ENCODE measurements around the gene ALDH5A1. TPM values are rescaled to one million over a fixed set of nuclear protein-coding genes. Genes with fewer than 3 reads are reported as not detected.

ALDH5A1 gene
- total and polyA plus RNA-seq, 2 donors: 13.4 to 35.1 TPM

DNA sequence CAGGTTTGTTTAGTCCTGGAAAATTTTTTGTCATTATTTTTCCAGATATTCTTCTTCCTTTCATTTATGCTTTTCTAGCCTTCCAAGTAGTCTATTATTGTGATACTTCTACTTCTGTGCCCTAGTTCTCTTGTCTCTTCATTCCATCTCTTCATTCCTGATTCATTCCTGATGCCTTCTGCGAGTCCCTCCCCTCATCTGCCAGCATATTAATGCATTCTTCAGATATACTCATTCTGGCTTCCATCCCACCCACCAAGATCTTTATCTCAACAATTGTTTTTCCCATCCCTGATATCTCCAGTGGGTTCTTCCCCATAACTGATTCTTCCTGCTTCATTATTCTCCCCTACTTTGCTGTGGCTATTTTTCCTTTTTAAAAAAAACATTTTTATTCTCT is 35.2 kb downstream of the ALDH5A1 start:
- Histone ChIP-seq H3K36me3 (ENCODE audit: control insufficient read depth in 2 of 2, insufficient read depth in 2 of 2, low read length in 1 of 2) (peaks cover 51 to 52% of the 10 kb centered on the region in 2 donors), H3K27me3 (ENCODE audit: control insufficient read depth in 2 of 2, insufficient read depth in 1 of 2, low read length in 1 of 2) (no peaks in the 10 kb centered on the region), H3K9me3 (ENCODE audit: control insufficient read depth in 2 of 2, insufficient read depth in 1 of 2, low read length in 1 of 2) (no peaks in the 10 kb centered on the region), H3K4me3 (ENCODE audit: low read length in 2 of 2) (no peak overlapping the region), H3K27ac (ENCODE audit: low read depth in 1 of 2, low read length in 1 of 2) (no peak overlapping the region), H3K4me1 (ENCODE audit: control insufficient read depth in 2 of 2, insufficient read depth in 2 of 2, low read length in 2 of 2) (peaks cover 24 to 29% of the 10 kb centered on the region in 2 donors)
- WGBS: 100% methylated on average over 1 of the region's 1 CpG
- DNase-seq (ENCODE audit: low read depth in 6 of 9, low spot score in 9 of 9): no peak

DNA sequence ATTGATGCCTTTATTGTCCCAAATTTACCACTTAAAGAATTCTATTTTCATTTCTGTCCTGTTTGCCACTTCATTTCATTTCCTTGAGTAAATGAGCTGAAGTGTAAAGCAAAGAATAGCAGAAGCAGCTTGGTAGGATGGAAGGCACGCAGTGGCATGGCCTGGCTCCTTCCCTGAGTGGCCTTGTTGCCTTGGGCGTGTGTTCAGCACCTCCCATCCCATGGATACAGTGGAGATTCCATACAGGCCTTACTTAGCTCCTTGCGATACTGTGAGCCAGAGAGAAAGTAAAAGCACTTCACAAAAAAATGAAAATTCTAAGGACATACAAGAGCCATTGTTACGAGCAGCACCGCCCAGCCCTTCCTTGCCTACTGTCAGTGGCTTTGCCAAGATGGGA is 39.6 kb downstream of the ALDH5A1 start:
- WGBS: 97% methylated on average over 5 of the region's 5 CpGs
- Histone ChIP-seq H3K27me3 (ENCODE audit: control insufficient read depth in 2 of 2, insufficient read depth in 1 of 2, low read length in 1 of 2) (no peaks in the 10 kb centered on the region), H3K9me3 (ENCODE audit: control insufficient read depth in 2 of 2, insufficient read depth in 1 of 2, low read length in 1 of 2) (no peaks in the 10 kb centered on the region), H3K27ac (ENCODE audit: low read depth in 1 of 2, low read length in 1 of 2) (no peak overlapping the region), H3K4me3 (ENCODE audit: low read length in 2 of 2) (no peak overlapping the region), H3K4me1 (ENCODE audit: control insufficient read depth in 2 of 2, insufficient read depth in 2 of 2, low read length in 2 of 2) (no peaks in the 10 kb centered on the region), H3K36me3 (ENCODE audit: control insufficient read depth in 2 of 2, insufficient read depth in 2 of 2, low read length in 1 of 2) (peaks cover 61 to 76% of the 10 kb centered on the region in 2 donors)
- no peak for DNase-seq (ENCODE audit: low read depth in 6 of 9, low spot score in 9 of 9)

DNA sequence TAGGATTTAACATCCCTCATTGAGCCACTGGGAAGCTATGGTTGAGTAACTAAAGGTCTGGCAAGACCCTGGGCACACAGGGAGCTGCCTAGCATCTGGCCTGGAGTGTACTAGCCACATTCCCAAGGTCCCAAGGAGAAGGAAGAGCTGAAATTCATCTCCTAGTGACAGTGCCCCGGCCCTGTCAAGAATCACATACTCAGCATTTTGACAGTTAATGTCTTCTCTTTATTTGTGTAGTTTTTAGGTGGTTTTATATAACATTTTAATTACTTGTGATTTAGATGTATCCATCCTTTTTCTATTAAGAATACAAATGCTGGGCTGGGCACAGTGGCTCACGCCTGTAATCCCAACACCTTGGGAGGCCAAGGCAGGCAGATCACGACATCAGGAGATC is 40.4 kb downstream of the ALDH5A1 start:
- 82% methylated on average over 3 of the region's 3 CpGs for WGBS
- Histone ChIP-seq H3K36me3 (ENCODE audit: control insufficient read depth in 2 of 2, insufficient read depth in 2 of 2, low read length in 1 of 2) (peaks cover 62 to 74% of the 10 kb centered on the region in 2 donors), H3K27ac (ENCODE audit: low read depth in 1 of 2, low read length in 1 of 2) (no peak overlapping the region), H3K4me3 (ENCODE audit: low read length in 2 of 2) (no peak overlapping the region), H3K27me3 (ENCODE audit: control insufficient read depth in 2 of 2, insufficient read depth in 1 of 2, low read length in 1 of 2) (no peaks in the 10 kb centered on the region), H3K9me3 (ENCODE audit: control insufficient read depth in 2 of 2, insufficient read depth in 1 of 2, low read length in 1 of 2) (no peaks in the 10 kb centered on the region), H3K4me1 (ENCODE audit: control insufficient read depth in 2 of 2, insufficient read depth in 2 of 2, low read length in 2 of 2) (no peaks in the 10 kb centered on the region)
- DNase-seq (ENCODE audit: low read depth in 6 of 9, low spot score in 9 of 9): no peak

DNA sequence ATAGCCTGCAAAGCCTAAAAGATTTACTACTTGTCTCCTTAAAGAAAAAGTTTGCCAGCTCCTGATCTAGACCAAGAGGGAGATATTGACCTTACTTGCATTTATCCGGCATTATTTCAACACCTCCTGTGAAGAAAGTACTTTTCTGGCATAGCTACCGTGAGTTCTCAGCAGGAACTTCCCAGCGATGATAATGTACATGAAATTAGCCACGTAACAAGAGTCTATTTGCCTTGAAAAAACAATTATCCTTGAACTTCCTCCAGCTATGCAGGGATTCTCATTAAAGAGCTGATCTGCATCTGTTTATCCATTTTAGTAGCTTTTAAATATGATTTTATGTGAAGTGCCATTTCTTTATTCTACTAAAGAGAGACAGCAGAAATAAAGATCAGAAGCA is 41.7 kb downstream of the ALDH5A1 start:
- H3K27ac ChIP-seq (ENCODE audit: low read depth in 1 of 2, low read length in 1 of 2): no peak overlapping the region
- H3K4me3 ChIP-seq (ENCODE audit: low read length in 2 of 2): no peak overlapping the region
- no peaks in the 10 kb centered on the region for H3K27me3 ChIP-seq (ENCODE audit: control insufficient read depth in 2 of 2, insufficient read depth in 1 of 2, low read length in 1 of 2)
- WGBS: 96% methylated on average over 4 of the region's 4 CpGs
- H3K36me3 ChIP-seq (ENCODE audit: control insufficient read depth in 2 of 2, insufficient read depth in 2 of 2, low read length in 1 of 2): peaks cover 50 to 64% of the 10 kb centered on the region in 2 donors
- DNase-seq (ENCODE audit: low read depth in 6 of 9, low spot score in 9 of 9): no peak
- H3K4me1 ChIP-seq (ENCODE audit: control insufficient read depth in 2 of 2, insufficient read depth in 2 of 2, low read length in 2 of 2): no peaks in the 10 kb centered on the region
- no peaks in the 10 kb centered on the region for H3K9me3 ChIP-seq (ENCODE audit: control insufficient read depth in 2 of 2, insufficient read depth in 1 of 2, low read length in 1 of 2)

DNA sequence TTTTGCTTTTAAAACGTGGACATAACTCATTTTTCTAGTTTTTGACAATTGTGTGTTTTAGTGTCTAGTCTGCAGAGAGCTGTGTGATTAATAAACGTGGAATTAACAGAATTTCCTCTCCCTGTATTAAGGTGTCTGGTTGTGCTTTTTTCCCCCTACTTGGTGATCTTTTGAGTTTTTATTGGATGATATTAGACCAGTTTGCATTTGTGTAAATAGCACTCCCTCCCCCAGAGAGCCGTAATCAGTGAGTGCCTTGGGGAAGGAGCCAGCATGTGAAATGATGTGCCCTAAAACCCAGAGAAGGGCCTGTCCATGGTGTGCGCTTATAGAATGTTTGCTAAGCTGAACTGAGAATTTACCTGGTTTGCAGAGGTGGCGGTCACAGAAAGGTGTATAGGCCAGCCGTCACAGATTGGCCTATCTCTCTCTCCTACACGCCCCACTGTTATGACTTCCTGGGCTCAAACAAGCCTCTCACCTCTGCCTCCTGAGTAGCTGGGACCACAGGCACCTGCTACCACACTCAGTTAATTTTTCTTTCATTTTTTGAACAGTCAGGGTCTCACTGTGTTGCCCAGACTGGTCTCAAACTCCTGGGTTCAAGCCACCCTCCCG is 42.4 kb downstream of the ALDH5A1 start:
- Histone ChIP-seq H3K9me3 (ENCODE audit: control insufficient read depth in 2 of 2, insufficient read depth in 1 of 2, low read length in 1 of 2) (no peaks in the 10 kb centered on the region), H3K27me3 (ENCODE audit: control insufficient read depth in 2 of 2, insufficient read depth in 1 of 2, low read length in 1 of 2) (no peaks in the 10 kb centered on the region), H3K27ac (ENCODE audit: low read depth in 1 of 2, low read length in 1 of 2) (no peak overlapping the region), H3K4me3 (ENCODE audit: low read length in 2 of 2) (no peak overlapping the region), H3K4me1 (ENCODE audit: control insufficient read depth in 2 of 2, insufficient read depth in 2 of 2, low read length in 2 of 2) (no peaks in the 10 kb centered on the region), H3K36me3 (ENCODE audit: control insufficient read depth in 2 of 2, insufficient read depth in 2 of 2, low read length in 1 of 2) (peaks cover 42 to 57% of the 10 kb centered on the region in 2 donors)
- no peak for DNase-seq (ENCODE audit: low read depth in 6 of 9, low spot score in 9 of 9)
- over 99% methylated on average over 8 of the region's 8 CpGs for WGBS

DNA sequence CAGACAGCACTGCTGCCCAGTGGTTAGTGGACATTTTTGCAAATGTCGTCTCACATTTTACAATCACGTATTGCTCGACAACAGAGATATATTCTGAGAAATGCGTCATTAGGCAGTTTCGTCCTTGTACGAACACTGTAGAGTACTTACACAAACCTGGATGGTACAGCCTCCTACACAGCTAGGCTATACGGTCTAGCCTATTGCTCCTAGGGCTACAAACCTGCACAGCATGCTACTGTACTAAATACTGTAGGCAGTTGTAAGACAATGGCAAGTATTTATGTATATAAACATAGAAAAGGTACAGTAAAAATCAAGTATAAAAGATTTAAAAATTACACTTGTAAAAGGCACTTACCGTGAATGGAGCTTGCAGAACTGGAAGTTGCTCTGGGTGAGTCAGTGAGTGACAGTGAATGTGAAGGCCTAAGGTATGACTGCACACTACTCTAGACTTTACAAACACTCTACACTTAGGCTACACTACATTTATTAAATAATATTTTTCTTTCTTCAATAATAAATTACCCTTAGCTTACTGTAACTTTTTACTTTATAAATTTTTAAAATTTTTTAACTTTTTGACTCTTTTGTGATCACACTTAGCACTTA is 43.1 kb downstream of the ALDH5A1 start:
- Histone ChIP-seq H3K9me3 (ENCODE audit: control insufficient read depth in 2 of 2, insufficient read depth in 1 of 2, low read length in 1 of 2) (no peaks in the 10 kb centered on the region), H3K27me3 (ENCODE audit: control insufficient read depth in 2 of 2, insufficient read depth in 1 of 2, low read length in 1 of 2) (no peaks in the 10 kb centered on the region), H3K36me3 (ENCODE audit: control insufficient read depth in 2 of 2, insufficient read depth in 2 of 2, low read length in 1 of 2) (peaks cover 35 to 50% of the 10 kb centered on the region in 2 donors), H3K4me3 (ENCODE audit: low read length in 2 of 2) (no peak overlapping the region), H3K27ac (ENCODE audit: low read depth in 1 of 2, low read length in 1 of 2) (no peak overlapping the region), H3K4me1 (ENCODE audit: control insufficient read depth in 2 of 2, insufficient read depth in 2 of 2, low read length in 2 of 2) (no peaks in the 10 kb centered on the region)
- WGBS: 98% methylated on average over 8 of the region's 8 CpGs
- no peak for DNase-seq (ENCODE audit: low read depth in 6 of 9, low spot score in 9 of 9)

DNA sequence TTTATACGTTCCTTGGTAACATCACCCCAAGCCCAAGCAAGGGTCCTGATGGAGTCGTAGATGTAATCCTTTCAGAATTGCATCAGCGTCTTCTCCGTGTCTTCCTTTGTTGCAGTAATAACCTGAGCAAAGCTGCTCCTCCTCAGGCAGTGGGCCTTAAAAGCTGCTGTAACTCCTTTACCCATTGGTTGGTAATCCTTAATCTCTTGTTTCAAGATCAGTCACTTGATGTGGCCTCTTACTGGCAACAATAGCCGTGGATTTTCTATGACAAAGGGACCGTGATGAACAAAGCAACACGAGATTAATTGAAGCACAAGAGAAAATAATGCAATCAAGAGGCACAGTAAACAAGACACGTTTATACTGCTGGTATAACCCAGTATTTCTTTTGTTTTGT is 44.6 kb downstream of the ALDH5A1 start:
- WGBS: 96% methylated on average over 8 of the region's 8 CpGs
- Histone ChIP-seq H3K36me3 (ENCODE audit: control insufficient read depth in 2 of 2, insufficient read depth in 2 of 2, low read length in 1 of 2) (peaks cover 22 to 36% of the 10 kb centered on the region in 2 donors), H3K4me3 (ENCODE audit: low read length in 2 of 2) (no peak overlapping the region), H3K27ac (ENCODE audit: low read depth in 1 of 2, low read length in 1 of 2) (no peak overlapping the region), H3K27me3 (ENCODE audit: control insufficient read depth in 2 of 2, insufficient read depth in 1 of 2, low read length in 1 of 2) (no peaks in the 10 kb centered on the region), H3K4me1 (ENCODE audit: control insufficient read depth in 2 of 2, insufficient read depth in 2 of 2, low read length in 2 of 2) (no peaks in the 10 kb centered on the region), H3K9me3 (ENCODE audit: control insufficient read depth in 2 of 2, insufficient read depth in 1 of 2, low read length in 1 of 2) (no peaks in the 10 kb centered on the region)
- DNase-seq (ENCODE audit: low read depth in 6 of 9, low spot score in 9 of 9): no peak

DNA sequence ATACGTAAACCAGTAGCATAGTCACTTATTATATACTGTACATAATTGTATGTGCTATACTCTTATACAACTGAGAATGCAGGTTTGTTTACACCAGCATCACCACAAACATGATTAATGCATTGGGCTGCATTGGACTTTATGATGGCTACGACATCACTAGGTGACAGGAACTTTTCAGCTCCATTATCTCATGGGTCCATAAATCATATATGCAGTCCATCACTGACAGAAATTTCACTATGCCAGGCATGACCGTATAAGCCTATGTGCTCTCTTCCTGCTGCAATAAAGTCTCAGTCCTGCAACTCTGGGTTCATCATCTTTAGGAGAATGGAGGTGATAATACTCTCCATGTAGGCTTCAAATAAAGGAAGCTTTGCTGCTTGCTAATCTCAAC is 45.4 kb downstream of the ALDH5A1 start:
- Histone ChIP-seq H3K27me3 (ENCODE audit: control insufficient read depth in 2 of 2, insufficient read depth in 1 of 2, low read length in 1 of 2) (no peaks in the 10 kb centered on the region), H3K4me1 (ENCODE audit: control insufficient read depth in 2 of 2, insufficient read depth in 2 of 2, low read length in 2 of 2) (no peaks in the 10 kb centered on the region), H3K4me3 (ENCODE audit: low read length in 2 of 2) (no peak overlapping the region), H3K36me3 (ENCODE audit: control insufficient read depth in 2 of 2, insufficient read depth in 2 of 2, low read length in 1 of 2) (peaks cover 14 to 28% of the 10 kb centered on the region in 2 donors), H3K9me3 (ENCODE audit: control insufficient read depth in 2 of 2, insufficient read depth in 1 of 2, low read length in 1 of 2) (no peaks in the 10 kb centered on the region), H3K27ac (ENCODE audit: low read depth in 1 of 2, low read length in 1 of 2) (no peak overlapping the region)
- no peak for DNase-seq (ENCODE audit: low read depth in 6 of 9, low spot score in 9 of 9)
- WGBS: 97% methylated on average over 3 of the region's 3 CpGs

DNA sequence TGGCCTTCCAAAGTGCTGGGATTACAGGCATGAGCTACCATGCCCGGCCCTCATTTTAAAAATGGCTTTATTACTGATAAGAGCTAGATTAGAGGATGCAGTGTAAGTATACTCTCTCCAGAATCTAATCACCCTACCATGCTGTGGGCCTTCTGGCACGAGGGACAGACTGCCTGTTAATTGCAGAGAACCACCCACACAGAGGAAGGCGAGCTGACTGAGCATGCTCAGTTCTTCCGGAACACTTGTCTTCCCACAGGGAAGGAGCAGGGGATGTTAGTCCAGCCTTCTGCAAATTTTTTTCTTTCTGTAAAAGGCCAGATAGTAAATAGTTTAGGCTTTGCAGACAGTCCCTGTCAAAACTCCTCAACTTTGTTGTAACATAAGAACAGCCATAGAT is 48.9 kb downstream of the ALDH5A1 start:
- Histone ChIP-seq H3K27ac (ENCODE audit: low read depth in 1 of 2, low read length in 1 of 2) (no peak overlapping the region), H3K4me3 (ENCODE audit: low read length in 2 of 2) (no peak overlapping the region), H3K36me3 (ENCODE audit: control insufficient read depth in 2 of 2, insufficient read depth in 2 of 2, low read length in 1 of 2) (peaks cover 5 to 7% of the 10 kb centered on the region in 2 donors), H3K4me1 (ENCODE audit: control insufficient read depth in 2 of 2, insufficient read depth in 2 of 2, low read length in 2 of 2) (peaks cover 0 to 6% of the 10 kb centered on the region in 2 donors), H3K9me3 (ENCODE audit: control insufficient read depth in 2 of 2, insufficient read depth in 1 of 2, low read length in 1 of 2) (no peaks in the 10 kb centered on the region), H3K27me3 (ENCODE audit: control insufficient read depth in 2 of 2, insufficient read depth in 1 of 2, low read length in 1 of 2) (peaks cover 0 to 3% of the 10 kb centered on the region in 2 donors)
- WGBS: over 99% methylated on average over 4 of the region's 4 CpGs
- DNase-seq (ENCODE audit: low read depth in 6 of 9, low spot score in 9 of 9): no peak

Data from thymus (tissue), 11 donors.